Mesenteric fat pad (tissue), 1 donor: ENCODE results near the gene SEMA3F. TPM values are rescaled to one million over a fixed set of nuclear protein-coding genes. Genes with fewer than 3 reads are reported as not detected.
A peak's percentile ranks its signal among the peaks of the same experiment; 100 is the strongest.
"Not testable (repeated sequence)": the region's sequence is repeated elsewhere in the genome, so short reads cannot be mapped to it uniquely, and the experiment has no call there.

ENCODE experiments used
- DNase-seq: peaks from one replicate; pipeline ENCODE4 v3.0.0-alpha.2; 2020; ENCODE audit warnings: low spot score
- total RNA-seq: library from RNA; stranded (reverse); fragmentation: NEBNext Ultra II Directional; extraction: Animal tissue kit (Norgen Biotek cat#: 25700); gene quantifications from one replicate; pipeline ENCODE4 v1.2.1, GENCODE V29; 2021
- donor health status: DM: yes; HTN: yes; CAD: no.

SEMA3F gene
- total RNA-seq, 1 donor from 2014 or later, result 51.5 TPM

DNA sequence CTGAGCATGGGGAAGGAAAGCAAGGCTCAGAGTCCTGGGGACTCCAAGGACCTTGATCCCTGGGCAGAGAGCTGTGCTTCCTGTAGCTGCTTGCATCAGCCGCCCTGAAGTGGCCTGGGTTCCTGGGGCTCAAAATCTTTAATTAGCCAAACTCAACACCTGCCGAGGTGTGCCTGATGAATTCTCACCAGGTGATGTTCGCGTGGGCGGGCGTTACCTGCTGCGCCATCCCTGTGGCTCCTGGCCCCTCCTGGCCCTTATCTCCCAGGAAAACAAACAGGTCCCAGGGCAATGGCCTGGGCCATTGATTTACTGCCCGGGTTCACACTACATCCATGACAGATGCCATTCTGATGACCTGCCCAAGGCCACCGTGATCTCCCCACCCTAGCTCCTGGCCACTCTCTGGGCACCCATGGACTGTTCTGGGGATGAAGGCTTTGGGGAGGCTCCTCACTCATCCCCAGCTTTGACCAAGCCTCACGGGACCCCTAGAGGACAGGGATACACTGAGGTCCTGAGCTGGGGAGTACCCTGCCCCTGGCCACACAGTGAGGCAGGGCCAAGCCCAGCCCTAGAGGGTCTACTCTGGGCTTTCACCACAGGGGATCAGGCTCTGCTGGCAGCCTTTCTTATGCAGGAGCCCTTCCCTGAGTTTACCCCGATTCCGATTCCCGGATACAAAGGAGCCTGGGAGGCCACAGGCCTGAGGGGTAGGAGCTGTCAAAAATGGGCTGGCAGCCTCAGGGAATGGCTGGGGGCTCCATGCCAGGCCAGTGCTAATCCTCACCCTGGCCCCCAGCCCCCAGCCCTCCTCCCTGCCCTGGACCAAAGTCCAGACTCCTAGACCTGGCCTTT lies 55.6 kb downstream of the SEMA3F start:
- DNase-seq, result no peak

DNA sequence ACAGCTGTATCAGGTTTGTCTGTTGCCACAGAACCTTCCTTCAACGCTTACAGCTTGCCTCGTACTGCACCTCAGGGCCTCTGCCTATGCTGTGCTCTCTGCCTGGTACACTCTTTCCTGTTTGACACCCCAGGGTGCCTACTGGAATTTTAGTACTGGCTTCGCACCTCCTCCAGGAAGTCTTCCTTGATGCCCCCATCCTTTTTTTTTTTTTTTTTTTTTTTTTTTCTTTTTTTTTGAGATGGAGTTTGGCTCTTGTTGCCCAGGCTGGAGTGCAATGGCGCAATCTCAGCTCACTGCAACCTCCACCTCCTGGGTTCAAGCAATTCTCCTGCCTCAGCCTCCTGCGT lies 56.2 kb downstream of the SEMA3F start:
- DNase-seq, result not testable (repeated sequence)

DNA sequence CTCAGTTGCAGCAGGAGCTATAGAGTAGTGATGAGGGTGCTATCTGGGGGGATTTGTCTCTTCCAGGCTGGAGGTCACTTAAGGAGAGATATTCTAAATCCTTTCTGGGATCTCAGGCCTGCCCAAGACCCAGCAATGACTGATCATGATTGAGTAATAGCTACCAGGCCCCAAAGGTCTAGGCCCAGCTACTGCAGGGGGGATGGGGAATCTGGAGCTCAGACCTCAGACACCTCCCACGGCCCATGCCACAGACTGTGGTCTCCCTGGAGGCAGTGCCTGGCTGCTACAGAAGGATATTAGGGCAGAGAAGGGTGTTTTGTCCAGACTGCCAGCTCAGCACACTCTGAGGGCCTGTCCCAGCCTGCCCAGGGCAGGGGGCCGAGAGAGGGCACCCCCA lies 56.8 kb downstream of the SEMA3F start:
- DNase-seq, result no peak

DNA sequence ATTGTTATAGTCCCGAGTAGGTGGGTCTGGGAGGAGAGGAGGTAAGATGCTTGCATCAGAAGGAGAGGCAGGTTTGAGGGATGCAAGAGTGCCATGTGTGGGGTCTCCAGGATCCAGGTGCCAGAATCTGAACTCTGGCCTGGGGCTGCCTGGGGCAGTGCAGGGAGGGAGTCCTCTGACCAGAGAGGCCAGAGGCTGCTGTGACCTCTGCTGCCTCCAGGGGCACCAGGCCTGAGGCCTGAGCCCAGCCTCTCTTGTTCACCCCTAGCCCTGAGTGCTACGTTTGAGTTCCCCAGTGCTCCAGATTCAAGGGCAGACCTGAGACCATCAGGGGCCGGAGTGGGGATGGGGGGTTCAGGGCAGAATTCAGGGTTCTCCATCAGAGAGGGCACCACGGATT lies 57.4 kb downstream of the SEMA3F start:
- no peak for DNase-seq

DNA sequence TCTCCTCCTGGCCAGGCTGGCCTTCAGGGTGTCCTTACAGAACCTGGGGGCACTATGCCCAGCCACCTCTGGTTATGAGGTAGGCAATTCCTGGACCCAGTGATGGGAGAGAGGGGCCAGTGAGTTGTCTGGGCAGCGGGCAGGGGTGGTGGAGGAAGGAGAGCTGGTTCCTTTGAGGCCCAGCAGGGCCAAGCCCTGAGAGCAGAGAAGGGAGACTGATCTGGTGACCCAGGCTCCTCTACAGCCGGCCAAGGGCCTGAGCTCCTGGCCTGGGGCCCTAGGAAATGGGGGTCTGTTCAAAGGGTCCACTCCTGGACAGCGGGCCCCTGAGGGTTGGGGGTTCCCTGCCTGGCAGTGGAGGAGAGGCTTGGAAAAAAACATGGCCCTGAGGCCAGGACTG lies 57.8 kb downstream of the SEMA3F start:
- DNase-seq, result no peak

DNA sequence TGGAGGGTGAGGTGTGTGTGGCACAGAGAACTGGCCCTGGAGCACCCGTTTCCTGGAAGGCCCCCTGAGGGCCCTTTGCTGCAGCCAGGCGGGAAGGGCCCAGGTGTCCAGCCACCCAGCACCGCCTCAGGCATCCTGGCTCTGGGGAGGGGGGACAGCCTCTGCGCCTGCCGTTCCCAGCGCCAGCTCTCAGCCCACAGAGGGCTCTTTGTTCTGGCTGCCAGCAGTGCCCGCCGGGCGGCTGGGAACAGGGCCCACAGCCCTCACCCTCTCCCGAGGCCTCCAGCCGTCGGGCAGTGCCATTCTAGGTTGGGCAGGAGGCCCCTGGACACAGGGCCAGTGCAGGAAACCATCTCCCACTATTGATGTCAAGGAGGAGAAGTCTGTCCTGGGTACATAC lies 58.2 kb downstream of the SEMA3F start:
- DNase-seq, result no peak

DNA sequence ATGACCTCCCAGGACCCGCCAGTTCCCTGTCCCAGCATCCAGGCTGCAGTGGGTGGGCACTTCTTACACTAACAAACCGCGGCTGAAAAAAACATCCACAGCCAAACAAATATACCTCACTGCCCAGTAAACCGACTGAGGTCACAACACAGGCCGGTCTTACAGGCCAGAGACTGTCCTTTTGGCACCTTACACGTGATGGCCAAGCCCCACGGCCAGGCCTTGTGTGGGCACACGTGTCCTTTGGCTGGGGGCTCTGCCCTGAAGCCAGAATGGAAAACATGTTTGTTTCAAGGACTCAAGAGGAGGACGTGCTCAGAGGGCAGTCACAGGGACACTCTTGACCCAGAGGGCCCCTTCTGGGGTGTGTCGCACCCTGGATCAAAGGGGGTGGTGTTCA lies 59.7 kb downstream of the SEMA3F start:
- DNase-seq, result no peak

DNA sequence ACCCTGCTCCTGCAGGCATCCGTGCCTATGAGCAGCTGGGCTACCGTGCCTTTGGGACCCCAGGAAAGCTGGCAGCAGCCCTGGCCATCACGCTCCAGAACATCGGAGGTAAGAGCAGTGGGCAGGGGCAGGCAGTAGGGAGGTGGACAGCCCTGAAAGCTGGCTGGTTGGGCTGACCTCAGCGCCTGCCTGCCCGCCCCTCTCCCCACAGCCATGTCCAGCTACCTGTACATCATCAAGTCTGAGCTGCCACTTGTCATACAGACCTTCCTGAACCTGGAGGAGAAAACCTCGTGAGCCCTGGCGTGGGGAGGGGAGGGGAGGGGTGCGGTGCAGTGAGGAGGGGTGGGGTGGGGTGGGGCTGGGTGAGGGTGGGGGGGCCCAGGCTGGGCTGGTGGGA lies 60.4 kb downstream of the SEMA3F start:
- DNase-seq, result no peak

DNA sequence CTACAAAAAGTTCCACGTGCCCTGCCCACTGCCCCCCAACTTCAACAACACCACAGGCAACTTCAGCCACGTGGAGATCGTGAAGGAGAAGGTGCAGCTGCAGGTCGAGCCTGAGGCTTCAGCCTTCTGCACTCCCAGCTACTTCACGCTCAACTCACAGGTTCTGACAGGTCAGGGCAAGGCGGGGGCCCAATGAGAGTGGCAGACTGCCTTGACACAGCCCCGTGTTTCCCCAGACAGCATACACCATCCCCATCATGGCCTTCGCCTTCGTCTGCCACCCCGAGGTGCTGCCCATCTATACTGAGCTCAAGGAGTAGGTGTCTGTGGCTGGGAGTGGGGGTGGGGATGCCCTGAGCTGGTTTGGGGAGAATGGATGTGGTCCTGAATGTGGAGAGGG lies 62.6 kb downstream of the SEMA3F start:
- DNase-seq, result no peak

DNA sequence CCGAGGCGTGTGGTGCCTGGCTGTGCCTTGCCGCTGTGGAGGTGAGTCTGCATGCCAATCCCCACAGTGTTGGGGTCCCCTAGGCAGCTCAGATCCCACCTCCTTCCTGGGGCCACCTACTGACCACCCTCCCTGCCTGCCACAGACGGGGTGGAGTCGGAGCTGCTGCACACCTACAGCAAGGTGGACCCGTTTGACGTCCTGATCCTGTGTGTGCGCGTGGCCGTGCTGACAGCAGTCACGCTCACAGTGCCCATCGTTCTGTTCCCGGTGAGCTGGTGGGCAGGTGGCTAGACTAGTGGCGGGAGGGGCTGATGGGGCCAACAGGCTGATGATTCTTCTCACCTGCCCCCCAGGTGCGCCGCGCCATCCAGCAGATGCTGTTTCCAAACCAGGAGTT lies 63.3 kb downstream of the SEMA3F start:
- no peak for DNase-seq

DNA sequence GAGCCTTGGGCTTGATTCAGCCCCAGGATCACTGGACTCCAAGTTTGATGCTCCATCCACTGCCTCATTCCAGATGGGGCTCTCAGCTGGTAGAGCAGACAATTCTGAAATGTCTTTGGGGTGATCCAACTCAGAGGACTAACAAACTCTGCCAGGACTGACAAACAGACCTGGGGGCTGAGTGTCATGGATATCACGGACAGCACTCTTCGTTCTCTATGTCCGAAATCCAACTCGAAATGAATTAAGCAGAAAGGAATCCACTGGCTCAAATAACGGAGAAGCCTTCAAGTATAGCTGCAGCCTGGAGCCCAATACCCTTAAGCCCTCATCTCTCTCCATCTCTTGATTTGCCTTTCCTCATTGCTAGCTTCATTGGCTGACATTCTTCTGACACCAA lies 64.2 kb downstream of the SEMA3F start:
- DNase-seq, result no peak

DNA sequence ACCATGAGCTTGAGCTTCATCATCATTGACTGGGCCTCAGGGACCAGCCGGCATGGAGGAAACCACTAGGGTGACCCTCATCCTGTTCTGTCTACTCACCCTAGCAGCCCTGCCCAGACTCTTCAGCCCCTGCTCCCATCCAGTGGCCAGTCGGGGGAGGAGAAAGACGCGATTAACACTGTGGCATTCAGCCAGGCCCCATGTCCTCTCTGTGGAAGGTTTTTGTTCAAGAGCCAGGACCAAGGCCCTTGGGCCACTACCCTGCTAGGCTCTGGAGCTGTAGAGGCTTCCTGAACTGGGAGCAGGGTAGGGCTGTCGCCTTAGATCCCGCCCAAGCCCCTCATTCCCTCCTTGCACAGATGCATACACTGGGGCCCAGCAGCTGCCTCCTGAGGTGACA lies 65.0 kb downstream of the SEMA3F start:
- no peak for DNase-seq

DNA sequence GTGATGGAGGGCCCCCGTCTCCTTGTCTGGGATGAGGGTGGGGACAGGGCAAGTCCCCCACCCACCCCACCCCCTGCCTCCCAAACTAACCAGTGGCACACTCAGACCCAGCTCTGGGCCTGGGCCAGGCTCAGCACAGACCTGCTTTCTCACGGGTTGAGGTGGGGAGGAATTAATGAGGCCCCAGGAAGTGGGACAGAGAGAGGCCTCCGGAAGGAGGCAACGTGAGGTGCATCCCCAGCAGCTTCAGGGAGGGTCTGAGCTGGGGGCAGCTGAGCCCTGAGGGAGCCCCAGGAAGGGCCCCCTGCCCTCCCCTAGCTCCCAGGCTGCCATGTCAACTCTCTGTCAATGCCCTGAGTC lies 65.9 kb downstream of the SEMA3F start:
- no peak for DNase-seq

DNA sequence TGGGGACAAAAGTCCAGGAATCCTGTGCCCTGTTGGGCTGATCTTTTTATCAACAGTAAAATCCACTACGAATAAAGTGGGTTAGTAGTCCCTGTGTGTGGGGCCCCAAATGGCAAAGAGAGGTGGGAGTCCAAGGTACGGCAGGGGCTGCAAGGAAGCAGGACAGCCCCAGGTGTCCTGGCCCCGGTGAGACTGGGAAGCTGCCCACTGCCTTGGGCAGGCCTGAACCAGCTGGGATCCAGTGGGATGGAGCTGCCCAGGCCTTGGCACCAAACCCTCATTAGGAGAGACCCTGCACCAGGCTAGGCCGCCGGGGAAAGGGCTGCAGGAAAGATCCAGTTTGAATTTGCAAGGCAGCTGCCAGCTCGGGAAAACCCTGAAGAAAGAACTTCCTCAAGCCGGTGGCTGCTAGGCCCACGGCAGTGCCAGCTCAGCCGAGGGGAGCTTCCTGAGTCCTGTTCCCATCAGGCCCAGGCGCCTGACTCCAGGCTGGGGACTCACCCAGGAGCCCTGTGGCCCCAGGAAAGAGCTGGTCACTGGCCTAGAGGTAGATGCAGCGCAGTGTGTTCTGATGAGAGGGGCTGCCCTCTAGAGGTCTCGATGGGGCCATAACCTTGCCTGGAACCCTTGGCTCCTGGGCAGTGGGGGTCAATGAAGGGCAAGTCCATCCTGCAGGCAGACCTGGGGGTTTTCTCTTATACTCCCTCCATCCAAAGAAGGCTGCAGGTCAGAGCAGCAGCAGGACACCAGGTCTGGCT lies 66.5 kb downstream of the SEMA3F start:
- no peak for DNase-seq

DNA sequence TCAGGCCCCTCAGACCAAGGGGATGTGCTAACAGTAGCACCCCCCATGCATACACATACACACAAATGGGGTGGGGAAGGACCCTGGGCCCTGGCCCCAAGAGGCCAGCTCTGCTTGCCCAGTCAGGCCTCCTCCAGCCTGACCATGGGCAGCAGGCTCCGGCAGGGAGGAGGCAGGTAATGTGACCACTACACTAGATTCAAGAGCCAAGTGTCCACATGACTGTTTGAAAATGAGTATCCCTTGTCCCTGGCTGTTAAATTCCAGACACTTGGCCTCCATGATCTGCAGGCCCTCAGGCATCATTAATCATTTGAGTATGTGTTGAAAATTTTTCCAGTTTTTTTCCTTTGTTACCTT lies 67.0 kb downstream of the SEMA3F start:
- no peak for DNase-seq

DNA sequence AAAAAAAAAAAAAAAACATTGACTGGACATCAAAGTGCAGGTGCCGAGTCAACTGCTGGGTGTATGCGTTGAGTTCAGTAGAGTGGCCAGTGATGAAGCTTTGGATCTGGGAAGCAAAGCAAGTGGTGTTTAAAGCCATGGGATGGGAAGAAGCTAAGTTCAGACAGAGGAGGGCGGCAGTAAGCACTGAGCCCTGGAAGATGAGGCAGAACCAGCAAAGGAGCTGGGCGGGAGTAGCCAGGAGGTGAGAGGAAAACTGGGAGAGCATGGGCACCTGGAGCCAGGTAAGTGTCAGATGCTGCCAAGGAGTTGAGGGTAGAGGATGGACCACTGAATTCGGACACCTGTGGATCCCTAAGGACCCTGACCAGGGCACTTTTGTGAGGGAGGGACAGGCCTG lies 69.5 kb downstream of the SEMA3F start:
- no peak for DNase-seq

DNA sequence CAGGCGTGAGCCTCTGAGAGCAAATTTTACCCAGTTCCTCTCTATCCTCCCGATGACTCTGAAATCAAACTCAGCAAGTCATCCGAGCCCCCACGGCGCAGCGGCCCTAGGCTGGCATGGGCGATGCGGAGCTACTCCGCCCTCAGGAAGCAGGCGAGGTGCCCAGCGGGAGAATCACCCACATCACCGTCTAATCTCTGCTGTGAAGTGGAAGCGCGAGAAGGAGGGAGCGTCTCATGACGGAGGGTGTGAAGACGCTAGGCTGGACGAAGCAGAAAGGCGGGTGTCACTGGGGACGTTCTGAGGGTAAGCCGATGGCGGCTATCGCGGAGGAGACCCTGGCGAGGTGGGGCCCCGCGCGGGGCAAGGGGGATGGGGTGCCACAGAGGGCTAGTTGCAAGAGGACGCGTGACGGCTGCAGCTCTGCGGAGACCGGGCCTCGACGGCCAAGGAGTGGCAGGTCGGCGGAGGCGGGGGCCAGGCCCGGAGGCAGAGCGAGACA lies 71.8 kb downstream of the SEMA3F start:
- peak; percentile 91 for DNase-seq

DNA sequence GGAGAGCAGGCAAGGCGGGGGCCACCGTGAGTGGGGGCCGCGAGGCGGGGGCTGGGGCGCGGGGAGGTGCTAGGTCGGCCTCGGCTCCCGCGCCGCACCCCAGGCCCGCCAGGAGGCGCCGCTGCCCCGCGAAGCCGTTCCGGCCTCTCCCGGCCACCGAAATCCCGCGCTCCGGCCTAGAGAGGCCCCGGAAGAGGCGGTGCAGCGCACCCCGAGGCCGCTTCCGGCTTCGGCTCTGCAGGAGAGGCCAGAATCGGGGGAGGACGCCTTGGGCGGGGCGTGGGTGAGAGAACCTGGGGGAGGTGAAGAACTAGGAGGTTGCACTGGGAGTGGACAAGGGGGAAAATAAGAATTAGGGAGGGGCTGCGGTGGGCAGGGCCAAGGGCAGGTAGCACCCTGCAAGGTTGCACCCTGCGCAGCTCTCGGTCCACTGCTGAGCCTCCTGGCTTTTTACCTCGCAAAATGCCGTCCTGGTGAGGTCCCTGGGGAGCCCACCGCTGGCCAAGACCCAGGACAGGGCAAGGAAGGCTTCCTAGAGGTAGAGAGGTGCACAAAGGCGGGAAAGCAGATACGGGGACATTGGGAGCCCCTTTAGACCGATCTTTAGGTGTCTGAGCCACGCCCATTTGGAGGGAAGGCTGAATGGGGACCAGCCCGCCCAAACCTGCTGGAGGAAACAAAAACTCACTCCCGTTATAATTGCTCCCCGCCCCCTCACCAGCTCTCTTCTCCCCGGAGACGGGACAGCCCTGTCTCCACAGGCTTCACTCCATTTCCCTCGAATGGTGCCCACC lies 72.5 kb downstream of the SEMA3F start:
- DNase-seq, result peak; percentile 97

DNA sequence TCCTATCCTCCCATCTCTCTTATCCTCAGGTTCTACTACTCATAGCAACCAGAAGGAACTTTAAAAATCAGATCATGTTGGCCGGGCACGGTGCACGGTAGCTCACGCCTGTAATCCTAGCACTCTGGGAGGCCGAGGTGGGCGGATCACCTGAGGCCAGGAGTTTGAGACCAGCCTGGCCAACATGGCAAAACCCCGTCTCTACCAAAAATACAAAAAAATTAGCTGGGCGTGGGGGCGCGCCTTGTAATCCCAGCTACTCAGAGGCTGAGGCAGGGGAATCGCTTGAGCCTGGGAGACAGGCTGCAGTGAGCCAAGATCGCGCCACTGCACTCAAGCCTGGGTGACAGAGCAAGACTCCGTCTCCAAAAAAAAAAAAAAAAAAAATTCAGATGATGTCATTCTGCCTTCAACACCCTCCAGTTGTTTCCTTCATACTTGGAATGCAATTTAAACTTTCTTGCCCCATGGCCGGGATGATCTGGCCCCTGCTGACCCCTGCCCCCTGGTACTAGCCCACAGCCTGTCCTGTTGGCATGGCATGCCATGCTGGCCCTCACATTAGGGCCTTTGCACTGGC lies 73.2 kb downstream of the SEMA3F start:
- DNase-seq, result not testable (repeated sequence)

DNA sequence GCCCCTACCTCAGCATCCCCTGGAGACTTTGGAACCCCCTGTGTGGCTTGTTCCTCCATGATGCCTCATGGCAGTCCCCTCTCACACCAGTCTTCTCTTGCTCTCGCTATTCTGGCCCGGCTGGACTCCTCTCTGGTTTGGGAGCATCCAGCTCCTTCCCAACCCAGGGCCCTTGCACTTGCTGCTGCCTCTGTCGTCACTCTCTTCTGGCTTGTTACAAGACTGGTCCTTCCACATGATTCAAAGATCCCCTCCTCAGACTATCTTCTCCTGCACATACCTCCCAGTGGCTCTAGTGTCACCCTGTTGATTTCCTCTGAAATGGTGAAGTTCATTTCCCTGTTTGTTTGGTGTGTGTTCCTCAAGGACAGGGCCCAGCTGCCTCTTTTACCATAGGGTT lies 74.4 kb downstream of the SEMA3F start:
- DNase-seq, result no peak

DNA sequence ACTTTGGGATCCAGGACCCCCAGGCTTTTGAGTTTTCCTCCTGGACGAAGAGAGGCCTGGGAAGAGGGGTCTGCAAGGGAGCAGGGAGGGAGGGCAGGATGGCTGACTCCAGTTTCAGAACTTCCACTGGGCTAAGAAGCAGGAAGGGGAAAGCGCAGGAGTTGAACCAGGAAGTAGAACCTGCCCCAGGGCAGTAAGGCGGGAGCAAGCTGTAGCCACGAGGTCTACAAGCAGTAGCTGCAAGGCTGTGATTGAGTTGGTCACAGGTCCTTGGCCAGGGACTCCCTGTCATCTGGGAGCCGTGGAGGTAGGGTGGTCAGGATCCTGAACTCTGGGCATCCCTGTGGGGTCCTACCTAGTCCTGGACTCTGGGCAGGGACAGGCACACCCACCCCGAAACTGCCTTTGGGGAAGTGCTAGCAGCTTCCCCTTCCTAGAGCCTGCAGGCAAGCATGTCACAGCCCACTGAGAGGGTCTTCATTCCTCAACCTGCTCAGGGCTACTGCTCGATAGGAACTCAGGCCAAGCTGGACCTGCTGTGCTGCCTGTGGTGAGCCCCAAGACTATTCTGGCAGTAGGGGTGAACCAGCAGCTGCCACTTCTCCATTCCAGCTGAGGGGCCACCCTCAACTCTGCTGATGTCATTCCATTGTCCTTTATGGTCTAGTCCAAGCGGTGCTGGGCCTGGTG lies 75.1 kb downstream of the SEMA3F start:
- no peak for DNase-seq
